ENCODE results near the gene PCBP3. TPM values are rescaled to one million over a fixed set of nuclear protein-coding genes. Genes with fewer than 3 reads are reported as not detected.
"Not testable (repeated sequence)": the region's sequence is repeated elsewhere in the genome, so short reads cannot be mapped to it uniquely, and the experiment has no call there.

Gene PCBP3
- total RNA-seq, 1 donor from 2014 or later: 7.6 TPM

DNA sequence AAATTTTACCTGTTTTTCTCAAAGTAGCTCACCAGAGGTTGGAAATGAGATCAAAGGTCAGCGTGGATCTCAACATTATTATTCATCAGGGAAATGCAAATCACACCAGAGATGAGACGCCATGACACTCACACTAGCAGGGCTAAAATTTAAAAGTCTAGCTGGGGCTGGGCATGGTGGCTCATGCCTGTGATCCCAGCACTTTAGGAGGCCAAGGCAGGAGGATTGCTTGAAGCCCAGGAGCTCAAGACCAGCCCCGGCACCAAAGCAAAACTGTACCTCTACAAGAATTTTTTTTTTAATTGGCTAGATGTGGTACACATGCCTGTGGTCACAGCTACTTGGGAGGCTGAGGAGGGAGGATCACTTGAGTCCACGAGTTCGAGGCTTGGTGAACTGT is 41.4 kb upstream of the PCBP3 start:
- peaks cover 30% of the 10 kb centered on the region for H3K27me3 Mint-ChIP-seq (ENCODE audit: unreplicated experiment)
- peaks cover 2% of the 10 kb centered on the region for H3K36me3 Mint-ChIP-seq (ENCODE audit: unreplicated experiment)
- no peak overlapping the region for H3K4me3 Mint-ChIP-seq (ENCODE audit: unreplicated experiment)
- no peak for DNase-seq (ENCODE audit: extremely low spot score, unreplicated experiment)
- H3K4me1 Mint-ChIP-seq (ENCODE audit: unreplicated experiment): no peaks in the 10 kb centered on the region
- H3K27ac Mint-ChIP-seq (ENCODE audit: unreplicated experiment): no peak overlapping the region
- TF ChIP-seq, protein P1, sequence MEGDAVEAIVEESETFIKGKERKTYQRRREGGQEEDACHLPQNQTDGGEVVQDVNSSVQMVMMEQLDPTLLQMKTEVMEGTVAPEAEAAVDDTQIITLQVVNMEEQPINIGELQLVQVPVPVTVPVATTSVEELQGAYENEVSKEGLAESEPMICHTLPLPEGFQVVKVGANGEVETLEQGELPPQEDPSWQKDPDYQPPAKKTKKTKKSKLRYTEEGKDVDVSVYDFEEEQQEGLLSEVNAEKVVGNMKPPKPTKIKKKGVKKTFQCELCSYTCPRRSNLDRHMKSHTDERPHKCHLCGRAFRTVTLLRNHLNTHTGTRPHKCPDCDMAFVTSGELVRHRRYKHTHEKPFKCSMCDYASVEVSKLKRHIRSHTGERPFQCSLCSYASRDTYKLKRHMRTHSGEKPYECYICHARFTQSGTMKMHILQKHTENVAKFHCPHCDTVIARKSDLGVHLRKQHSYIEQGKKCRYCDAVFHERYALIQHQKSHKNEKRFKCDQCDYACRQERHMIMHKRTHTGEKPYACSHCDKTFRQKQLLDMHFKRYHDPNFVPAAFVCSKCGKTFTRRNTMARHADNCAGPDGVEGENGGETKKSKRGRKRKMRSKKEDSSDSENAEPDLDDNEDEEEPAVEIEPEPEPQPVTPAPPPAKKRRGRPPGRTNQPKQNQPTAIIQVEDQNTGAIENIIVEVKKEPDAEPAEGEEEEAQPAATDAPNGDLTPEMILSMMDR (IDR thresholded peaks at IDR 0.05): no peak
- peaks cover 32% of the 10 kb centered on the region for H3K9me3 Mint-ChIP-seq (ENCODE audit: unreplicated experiment)

DNA sequence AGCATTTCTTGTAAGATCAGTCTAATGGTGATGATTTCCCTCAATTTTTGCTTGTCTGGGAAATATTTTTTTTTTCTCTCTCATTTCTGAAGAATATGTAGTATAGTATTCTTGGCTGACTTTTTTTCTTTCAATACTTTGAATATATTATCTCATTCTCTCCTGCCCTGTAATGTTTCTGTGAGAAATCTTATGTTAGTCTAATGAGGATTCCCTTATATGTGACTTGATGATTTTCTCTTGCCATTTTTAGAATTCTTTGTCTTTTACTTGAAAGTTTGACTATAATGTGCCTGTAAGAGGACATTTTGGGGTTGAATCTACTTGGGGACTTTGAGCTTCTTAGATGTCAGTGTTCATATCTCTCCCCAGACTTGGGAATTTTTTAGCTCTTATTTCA is 40.0 kb upstream of the PCBP3 start:
- Mint-ChIP-seq H3K4me3 (ENCODE audit: unreplicated experiment) (no peak overlapping the region), H3K36me3 (ENCODE audit: unreplicated experiment) (peaks cover 2% of the 10 kb centered on the region), H3K9me3 (ENCODE audit: unreplicated experiment) (peaks cover 32% of the 10 kb centered on the region), H3K27ac (ENCODE audit: unreplicated experiment) (no peak overlapping the region), H3K4me1 (ENCODE audit: unreplicated experiment) (no peaks in the 10 kb centered on the region), H3K27me3 (ENCODE audit: unreplicated experiment) (peaks cover 36% of the 10 kb centered on the region)
- TF ChIP-seq, protein P1 (IDR thresholded peaks at IDR 0.05): no peak
- DNase-seq (ENCODE audit: extremely low spot score, unreplicated experiment): no peak

DNA sequence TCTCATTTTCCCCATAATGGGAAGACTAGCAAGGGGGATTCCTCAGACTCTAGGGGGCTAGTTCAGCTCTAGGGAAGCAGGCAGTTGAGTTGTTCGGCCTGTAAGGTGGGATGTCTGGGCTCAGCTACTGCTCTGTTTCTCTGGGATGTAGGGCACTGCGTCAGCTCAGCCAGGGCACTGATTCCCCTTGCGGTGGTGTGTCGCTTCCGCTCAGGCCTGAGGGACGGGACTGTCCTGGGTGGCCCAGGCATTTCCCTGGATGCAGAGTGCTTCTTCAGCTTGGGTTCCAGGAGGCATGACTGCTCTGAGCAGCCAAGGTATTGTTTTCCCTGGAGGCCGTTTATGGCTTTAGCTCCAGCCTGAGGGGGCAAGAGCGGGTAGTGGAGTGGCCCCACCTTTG is 38.8 kb upstream of the PCBP3 start:
- H3K4me3 Mint-ChIP-seq (ENCODE audit: unreplicated experiment); DNase-seq (ENCODE audit: extremely low spot score, unreplicated experiment); H3K4me1 Mint-ChIP-seq (ENCODE audit: unreplicated experiment); H3K36me3 Mint-ChIP-seq (ENCODE audit: unreplicated experiment); H3K27ac Mint-ChIP-seq (ENCODE audit: unreplicated experiment): not testable (repeated sequence)
- Mint-ChIP-seq H3K27me3 (ENCODE audit: unreplicated experiment) (peaks cover 40% of the 10 kb centered on the region), H3K9me3 (ENCODE audit: unreplicated experiment) (peaks cover 32% of the 10 kb centered on the region)

DNA sequence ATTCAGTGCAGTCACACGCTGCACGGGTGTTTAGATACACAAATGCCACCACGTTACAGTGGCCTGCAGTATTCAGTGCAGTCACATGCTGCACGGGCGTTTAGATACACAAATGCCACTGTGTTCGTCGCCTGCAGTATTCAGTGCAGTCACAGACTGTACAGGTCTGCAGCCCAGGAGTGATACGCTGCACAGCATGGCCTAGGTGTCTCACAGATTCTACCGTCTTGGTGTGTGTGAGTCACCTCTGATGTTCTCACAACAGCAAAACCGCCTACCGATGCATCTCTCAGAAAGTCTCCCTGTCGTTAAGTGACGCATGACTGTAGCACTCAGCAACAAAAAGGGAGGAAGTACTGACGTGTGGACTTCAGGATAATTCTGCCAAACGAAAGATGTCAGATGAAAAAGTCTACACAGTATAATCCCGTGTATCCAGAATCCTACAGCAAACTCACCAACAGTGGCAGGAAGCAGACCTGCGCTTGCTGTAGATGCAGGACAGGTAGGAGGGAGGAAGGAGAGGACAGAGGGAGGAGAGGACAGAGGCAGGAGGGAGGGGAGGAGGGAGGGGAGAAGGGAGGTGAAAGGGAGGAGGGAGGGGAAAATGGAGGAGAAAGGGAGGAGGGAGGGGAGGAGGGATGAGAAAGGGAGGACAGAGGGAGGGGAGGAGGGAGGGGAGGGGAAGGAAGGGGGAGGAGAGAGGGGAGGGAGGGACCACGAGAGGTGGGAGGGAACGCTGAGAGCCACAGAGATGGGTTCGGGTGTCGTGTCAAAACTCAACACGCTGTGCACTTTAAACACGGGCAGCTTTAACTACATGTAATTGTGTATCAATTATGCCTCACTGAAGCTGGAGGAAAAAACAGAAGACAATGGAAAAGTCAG is 36.3 kb upstream of the PCBP3 start:
- peaks cover 3% of the 10 kb centered on the region for H3K4me1 Mint-ChIP-seq (ENCODE audit: unreplicated experiment)
- peaks cover 18% of the 10 kb centered on the region for H3K9me3 Mint-ChIP-seq (ENCODE audit: unreplicated experiment)
- no peak for DNase-seq (ENCODE audit: extremely low spot score, unreplicated experiment)
- TF ChIP-seq, protein P1 (IDR thresholded peaks at IDR 0.05): no peak
- H3K36me3 Mint-ChIP-seq (ENCODE audit: unreplicated experiment): peaks cover 2% of the 10 kb centered on the region
- no peak overlapping the region for H3K4me3 Mint-ChIP-seq (ENCODE audit: unreplicated experiment)
- peaks cover 37% of the 10 kb centered on the region for H3K27me3 Mint-ChIP-seq (ENCODE audit: unreplicated experiment)
- H3K27ac Mint-ChIP-seq (ENCODE audit: unreplicated experiment): no peak overlapping the region

DNA sequence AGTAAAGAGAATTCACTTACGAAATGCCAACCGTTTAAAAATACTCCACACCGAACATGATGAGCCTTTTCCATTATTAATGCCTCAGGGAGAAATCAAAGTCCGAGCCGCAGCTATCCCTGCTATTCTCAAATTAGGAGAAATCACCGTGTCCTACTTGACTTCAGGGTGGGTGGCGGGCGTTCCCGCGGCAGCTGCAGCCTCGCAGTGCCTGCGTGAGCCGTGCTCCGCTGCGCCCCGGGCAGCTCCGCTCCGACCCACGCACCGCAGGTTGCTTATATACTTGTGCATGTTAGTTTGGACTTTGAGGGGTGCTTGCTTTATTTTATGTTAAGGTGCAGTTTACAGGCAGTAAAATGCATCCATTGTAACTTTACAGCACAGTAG is 35.6 kb upstream of the PCBP3 start:
- TF ChIP-seq, protein P1 (IDR thresholded peaks at IDR 0.05): no peak
- Mint-ChIP-seq H3K4me1 (ENCODE audit: unreplicated experiment) (peaks cover 7% of the 10 kb centered on the region), H3K4me3 (ENCODE audit: unreplicated experiment) (no peak overlapping the region), H3K27me3 (ENCODE audit: unreplicated experiment) (peaks cover 35% of the 10 kb centered on the region), H3K36me3 (ENCODE audit: unreplicated experiment) (peaks cover 2% of the 10 kb centered on the region), H3K27ac (ENCODE audit: unreplicated experiment) (no peak overlapping the region), H3K9me3 (ENCODE audit: unreplicated experiment) (peaks cover 15% of the 10 kb centered on the region)
- DNase-seq (ENCODE audit: extremely low spot score, unreplicated experiment): no peak

DNA sequence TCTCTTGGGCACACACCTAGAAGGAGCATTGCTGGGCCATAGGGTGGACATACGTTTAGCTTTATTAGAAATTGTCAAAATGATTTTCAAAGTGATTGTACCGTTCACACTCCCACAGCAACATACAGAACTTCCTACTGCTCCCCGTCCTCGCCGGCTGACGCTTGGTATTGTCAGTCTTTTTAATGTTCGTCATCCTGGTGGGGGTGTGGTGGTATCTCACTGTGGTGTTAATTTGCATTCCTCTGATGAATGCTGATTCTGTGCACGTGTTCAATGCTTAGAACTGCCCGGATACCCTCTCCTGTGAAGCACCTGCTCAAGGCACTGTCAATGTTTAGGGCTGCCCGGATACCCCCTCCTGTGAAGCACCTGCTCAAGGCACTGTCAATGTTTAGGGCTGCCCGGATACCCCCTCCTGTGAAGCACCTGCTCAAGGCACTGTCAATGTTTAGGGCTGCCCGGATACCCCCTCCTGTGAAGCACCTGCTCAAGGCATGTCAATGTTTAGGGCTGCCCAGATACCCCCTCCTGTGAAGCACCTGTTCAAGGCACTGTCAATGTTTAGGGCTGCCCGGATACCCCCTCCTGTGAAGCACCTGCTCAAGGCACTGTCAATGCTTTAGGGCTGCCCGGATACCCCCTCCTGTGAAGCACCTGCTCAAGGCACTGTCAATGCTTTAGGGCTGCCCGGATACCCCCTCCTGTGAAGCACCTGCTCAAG is 34.6 kb upstream of the PCBP3 start:
- H3K36me3 Mint-ChIP-seq (ENCODE audit: unreplicated experiment); H3K9me3 Mint-ChIP-seq (ENCODE audit: unreplicated experiment); DNase-seq (ENCODE audit: extremely low spot score, unreplicated experiment); H3K27ac Mint-ChIP-seq (ENCODE audit: unreplicated experiment); H3K4me3 Mint-ChIP-seq (ENCODE audit: unreplicated experiment): not testable (repeated sequence)
- peaks cover 12% of the 10 kb centered on the region for H3K4me1 Mint-ChIP-seq (ENCODE audit: unreplicated experiment)
- H3K27me3 Mint-ChIP-seq (ENCODE audit: unreplicated experiment): peaks cover 31% of the 10 kb centered on the region

DNA sequence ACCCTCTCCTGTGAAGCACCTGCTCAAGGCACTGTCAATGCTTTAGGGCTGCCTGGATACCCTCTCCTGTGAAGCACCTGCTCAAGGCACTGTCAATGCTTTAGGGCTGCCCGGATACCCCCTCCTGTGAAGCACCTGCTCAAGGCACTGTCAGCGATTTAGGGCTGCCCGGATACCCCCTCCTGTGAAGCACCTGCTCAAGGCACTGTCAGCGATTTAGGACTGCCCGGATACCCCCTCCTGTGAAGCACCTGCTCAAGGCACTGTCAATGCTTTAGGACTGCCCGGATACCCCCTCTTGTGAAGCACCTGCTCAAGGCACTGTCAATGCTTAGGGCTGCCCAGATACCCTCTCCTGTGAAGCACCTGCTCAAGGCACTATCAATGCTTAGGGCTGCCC is 33.9 kb upstream of the PCBP3 start:
- not testable (repeated sequence) for H3K4me3 Mint-ChIP-seq (ENCODE audit: unreplicated experiment); H3K27ac Mint-ChIP-seq (ENCODE audit: unreplicated experiment); DNase-seq (ENCODE audit: extremely low spot score, unreplicated experiment); H3K36me3 Mint-ChIP-seq (ENCODE audit: unreplicated experiment); H3K9me3 Mint-ChIP-seq (ENCODE audit: unreplicated experiment)
- H3K27me3 Mint-ChIP-seq (ENCODE audit: unreplicated experiment): peaks cover 27% of the 10 kb centered on the region
- peaks cover 12% of the 10 kb centered on the region for H3K4me1 Mint-ChIP-seq (ENCODE audit: unreplicated experiment)
